PC-3 (cell line): ENCODE data around the gene CDK5. TPM values are rescaled to one million over a fixed set of nuclear protein-coding genes. Genes with fewer than 3 reads are reported as not detected.

Experiments
- ATAC-seq: fragments of 200-7000 bp; cut with Tn5 transposase; 2 replicates; pipeline ENCODE4 v1.9.1; 2020; ENCODE audit warnings: mild to moderate bottlenecking, moderate library complexity
- Bru-seq: library from RNA; stranded (reverse); fragments of 400-500 nt; gene quantifications from one replicate; lab custom pipeline; 2021; lab: Mats Ljungman, UMichigan
- BruChase-seq, 2 experiments: library from RNA; stranded (reverse); fragments of 400-500 nt; gene quantifications; one replicate each; lab custom pipeline; 2021; lab: Mats Ljungman, UMichigan
- BruUV-seq: library from RNA; stranded (reverse); fragments of 400-500 nt; replicated peaks from 2 replicates; lab custom pipeline; 2021; lab: Mats Ljungman, UMichigan
- CTCF ChIA-PET: fragments of 300-600 bp; sonication (Branson Sonifier 250); formaldehyde crosslinking; loops from one replicate; lab custom pipeline; 2022; ENCODE audit warnings: antibody characterized with exemption; lab: Charles Lee
- POLR2A ChIA-PET: fragments of 300-600 bp; sonication (Branson Sonifier 250); formaldehyde crosslinking; loops from one replicate; lab custom pipeline; 2022; ENCODE audit warnings: antibody characterized with exemption; ENCODE audit not compliant: unreplicated experiment; lab: Charles Lee
- DNase-seq: peaks from one replicate; pipeline ENCODE4 v3.0.0-alpha.2; 2015
- H2AFZ ChIP-seq: fragments of 300-600 bp; sonication (generic); 2 replicates; pipeline ENCODE4 v1.6.0; 2016; ENCODE audit warnings: antibody characterized with exemption, low read length
- H3F3A ChIP-seq: fragments of 300-600 bp; sonication (generic); one replicate; pipeline ENCODE4 v1.6.0; 2017; ENCODE audit warnings: antibody characterized with exemption, low read length, control low read depth, mild to moderate bottlenecking; ENCODE audit not compliant: unreplicated experiment
- H3K27ac ChIP-seq: fragments of 300-600 bp; sonication (generic); 2 replicates; pipeline ENCODE4 v1.5.1; 2016; ENCODE audit warnings: mild to moderate bottlenecking, low read length
- H3K27me3 ChIP-seq: fragments of 300-600 bp; sonication (generic); 2 replicates; pipeline ENCODE4 v1.6.1; 2016; ENCODE audit warnings: low read length, mixed read lengths
- H3K36me3 ChIP-seq: fragments of 300-600 bp; sonication (generic); 2 replicates; pipeline ENCODE4 v1.6.1; 2016; ENCODE audit warnings: low read depth, mixed run types, low read length, mixed read lengths
- H3K4me1 ChIP-seq: fragments of 300-600 bp; sonication (generic); 2 replicates; pipeline ENCODE4 v1.5.1; 2016; ENCODE audit warnings: low read length; ENCODE audit not compliant: insufficient read depth
- H3K4me2 ChIP-seq: fragments of 300-600 bp; sonication (generic); 2 replicates; pipeline ENCODE4 v1.6.0; 2016; ENCODE audit warnings: low read length
- H3K4me3 ChIP-seq: fragments of 300-600 bp; sonication (generic); 2 replicates; pipeline ENCODE4 v1.5.1; 2016; ENCODE audit warnings: mild to moderate bottlenecking, low read length, mixed read lengths
- H3K79me2 ChIP-seq: fragments of 300-600 bp; sonication (generic); 2 replicates; pipeline ENCODE4 v1.6.1; 2017; ENCODE audit warnings: low read length, mixed read lengths
- H3K9ac ChIP-seq: fragments of 300-600 bp; sonication (generic); 2 replicates; pipeline ENCODE4 v1.6.0; 2016; ENCODE audit warnings: mild to moderate bottlenecking, low read length
- H3K9me2 ChIP-seq: fragments of 300-600 bp; sonication (generic); replicated peaks from 2 replicates; pipeline ENCODE4 v1.6.1; 2016; ENCODE audit warnings: mixed run types, low read length, mixed read lengths
- H3K9me3 ChIP-seq: fragments of 300-600 bp; sonication (generic); 2 replicates; pipeline ENCODE4 v1.6.1; 2016; ENCODE audit warnings: low read length, mixed read lengths
- H4K20me1 ChIP-seq: fragments of 300-600 bp; sonication (generic); 2 replicates; pipeline ENCODE4 v1.6.1; 2016; ENCODE audit warnings: low read length, mixed read lengths
- EZH2 ChIP-seq: fragments of 300-600 bp; sonication (generic); IDR thresholded peaks from one replicate; pipeline ENCODE4 v1.6.1; 2017; ENCODE audit warnings: antibody characterized with exemption, mild to moderate bottlenecking, low read length; ENCODE audit not compliant: unreplicated experiment
- EZH2phosphoT487 ChIP-seq: fragments of 300-600 bp; sonication (generic); IDR thresholded peaks from 2 replicates; pipeline ENCODE4 v1.6.1; 2018; ENCODE audit warnings: mild to moderate bottlenecking, antibody characterized with exemption, low read length, borderline replicate concordance
- intact Hi-C: fragments of 100-400 bp; cut with micrococcal nuclease; formaldehyde crosslinking; loops from 2 replicates; pipeline ENCODE4 v1.9.0; 2023
- long read RNA-seq: library from polyadenylated mRNA; unstranded; transcript quantifications from one replicate; pipeline ENCODE4 v2.0.0, GENCODE V29; 2021; ENCODE audit not compliant: unreplicated experiment
- total RNA-seq: library from RNA; depleted of rRNA; stranded (reverse); fragments of >200 nt; gene quantifications from 2 replicates; pipeline ENCODE4 v1.2.3, GENCODE V29; 2014; rRNA removed
- TF ChIP-seq, protein P1 (sequence below): fragments of 300-600 bp; sonication (generic); conservative IDR thresholded peaks from 2 replicates; pipeline ENCODE4 v1.5.1; 2017; ENCODE audit warnings: antibody characterized with exemption, low read depth, mild to moderate bottlenecking, low read length

CDK5 gene
- 30.6 and 40.1 TPM in 2 replicates for total RNA-seq
- percentile 62 among the genes with signal in this experiment for Bru-seq, nascent RNA
- percentile 74 among the genes with signal in this experiment for BruChase-seq, experiment 1, labeled RNA remaining after a 6-hour chase
- BruChase-seq, experiment 2, labeled RNA remaining after a 2-hour chase: percentile 67 among the genes with signal in this experiment
- long read RNA-seq, transcript CDK5-204 (12 exons, 1,758 nt): major isoform, 39 of 46 reads
- long read RNA-seq, partial matches to known transcripts: 2 of 46 reads
- long read RNA-seq, other reads (novel, unspliced or antisense): 3 of 46 reads

DNA sequence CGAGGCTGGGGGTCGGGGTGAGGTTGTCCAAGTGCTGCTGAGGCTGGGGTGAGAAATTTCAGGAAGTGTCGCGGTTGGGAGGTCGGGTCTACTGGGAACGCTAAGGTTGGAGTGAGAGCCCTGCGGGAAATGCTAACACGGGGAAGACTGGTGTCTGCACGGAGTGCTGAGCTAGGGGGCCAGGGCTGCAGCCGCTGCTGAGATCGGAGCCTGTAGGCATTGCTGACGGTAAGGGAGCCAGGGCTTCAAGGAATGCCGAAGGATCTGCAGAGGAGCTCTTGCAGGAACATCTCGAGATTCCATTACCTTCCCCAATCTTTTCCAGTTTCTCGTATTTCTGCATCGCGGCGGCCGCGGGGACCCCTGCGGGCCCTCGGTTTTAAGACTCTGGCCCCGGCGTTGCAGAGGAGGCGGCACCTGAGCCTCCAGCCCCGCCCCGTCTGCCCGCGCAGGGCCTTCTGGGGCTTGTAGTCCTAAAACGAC is at the start of gene CDK5:
Gene CDK5, minus strand, starts transcription at position 392 of the 483 bp plus-strand sequence. Its CDS starts 49 bp downstream, at position 343.
- peak within 1 kb of the TSS; percentile 82 for H2AFZ ChIP-seq
- no peaks in the 10 kb centered on the region for H3F3A ChIP-seq
- H3K4me2 ChIP-seq: peak within 1 kb of the TSS; percentile 99
- peak within 1 kb of the TSS; percentile 67 for H3K27ac ChIP-seq
- H3K4me3 ChIP-seq: peak within 1 kb of the TSS; percentile 86
- H3K9me2 ChIP-seq: no peaks in the 10 kb centered on the region
- no TSS peak for BruUV-seq
- intact Hi-C loops: no loop called here
- peaks cover 40% of the 10 kb centered on the region for H3K4me1 ChIP-seq
- POLR2A ChIA-PET: no interaction called here
- H4K20me1 ChIP-seq: no peaks in the 10 kb centered on the region
- DNase-seq: no peak
- ATAC-seq: peak; percentile 6
- H3K79me2 ChIP-seq: peaks cover 27% of the 10 kb centered on the region
- no peaks in the 10 kb centered on the region for H3K9me3 ChIP-seq
- H3K9ac ChIP-seq: peak within 1 kb of the TSS; percentile 89
- no peaks in the 10 kb centered on the region for H3K36me3 ChIP-seq
- CTCF ChIA-PET: no interaction called here
- TF ChIP-seq EZH2phosphoT487: no peak
- TF ChIP-seq, protein P1, sequence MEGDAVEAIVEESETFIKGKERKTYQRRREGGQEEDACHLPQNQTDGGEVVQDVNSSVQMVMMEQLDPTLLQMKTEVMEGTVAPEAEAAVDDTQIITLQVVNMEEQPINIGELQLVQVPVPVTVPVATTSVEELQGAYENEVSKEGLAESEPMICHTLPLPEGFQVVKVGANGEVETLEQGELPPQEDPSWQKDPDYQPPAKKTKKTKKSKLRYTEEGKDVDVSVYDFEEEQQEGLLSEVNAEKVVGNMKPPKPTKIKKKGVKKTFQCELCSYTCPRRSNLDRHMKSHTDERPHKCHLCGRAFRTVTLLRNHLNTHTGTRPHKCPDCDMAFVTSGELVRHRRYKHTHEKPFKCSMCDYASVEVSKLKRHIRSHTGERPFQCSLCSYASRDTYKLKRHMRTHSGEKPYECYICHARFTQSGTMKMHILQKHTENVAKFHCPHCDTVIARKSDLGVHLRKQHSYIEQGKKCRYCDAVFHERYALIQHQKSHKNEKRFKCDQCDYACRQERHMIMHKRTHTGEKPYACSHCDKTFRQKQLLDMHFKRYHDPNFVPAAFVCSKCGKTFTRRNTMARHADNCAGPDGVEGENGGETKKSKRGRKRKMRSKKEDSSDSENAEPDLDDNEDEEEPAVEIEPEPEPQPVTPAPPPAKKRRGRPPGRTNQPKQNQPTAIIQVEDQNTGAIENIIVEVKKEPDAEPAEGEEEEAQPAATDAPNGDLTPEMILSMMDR: no peak
- H3K27me3 ChIP-seq: no peaks in the 10 kb centered on the region

GRCh38 chr7:151104411-151105235 is 46.9 kb upstream of the CDK5 start:
- Histone ChIP-seq H4K20me1 (no peaks in the 10 kb centered on the region), H3K4me1 (no peaks in the 10 kb centered on the region), H3K9me3 (no peaks in the 10 kb centered on the region), H3K27me3 (no peaks in the 10 kb centered on the region), H3K27ac (no peak overlapping the region), H2AFZ (no peak overlapping the region), H3F3A (no peaks in the 10 kb centered on the region), H3K79me2 (peaks cover 49% of the 10 kb centered on the region), H3K9ac (no peak overlapping the region), H3K4me3 (no peak overlapping the region), H3K36me3 (no peaks in the 10 kb centered on the region), H3K4me2 (no peak overlapping the region), H3K9me2 (no peaks in the 10 kb centered on the region)
- DNase-seq (no peak), ATAC-seq (no peak; the same call in 1 of the 2 replicates)
- TF ChIP-seq EZH2phosphoT487 (no peak), EZH2 (no peak)
- TF ChIP-seq, protein P1: no peak
- ChIA-PET POLR2A (no interaction called here), CTCF (no interaction called here)
- intact Hi-C loops: no loop called here
- no TSS peak for BruUV-seq
